Brain microvascular endothelial cell (primary cell): ENCODE measurements around the gene DENND1A.

Experiments used
- DNase-seq: peaks from one replicate; pipeline ENCODE4 v3.0.0-alpha.2; 2020
- H3K27ac ChIP-seq: fragments of 250-450 bp; sonication (Bioruptor Pico); 2 replicates; pipeline ENCODE4 v1.5.1; 2020; ENCODE audit warnings: mild to moderate bottlenecking, moderate library complexity
- H3K27me3 ChIP-seq: fragments of 250-450 bp; sonication (Bioruptor Pico); replicated peaks from 2 replicates; pipeline ENCODE4 v1.5.1; 2020; ENCODE audit warnings: mild to moderate bottlenecking
- H3K36me3 ChIP-seq: fragments of 250-450 bp; sonication (Bioruptor Pico); replicated peaks from 2 replicates; pipeline ENCODE4 v1.5.1; 2020; ENCODE audit warnings: mild to moderate bottlenecking
- H3K4me3 ChIP-seq: 2 replicates; pipeline ENCODE4 v1.5.1; 2011; ENCODE audit warnings: low read depth, mild to moderate bottlenecking, control low read depth, low read length, moderate library complexity
- in situ Hi-C: cut with HindIII; loops from 2 replicates; pipeline ENCODE4 v1.10.0; 2017; ENCODE audit warnings: low sequenced_read_pairs, low pct_ligation_motif_present
- TF ChIP-seq, protein P1 (sequence below): IDR thresholded peaks from 2 replicates; pipeline ENCODE4 v1.5.1; 2011; ENCODE audit warnings: low read depth, mild to moderate bottlenecking, moderate library complexity, low read length, control low read depth, inconsistent platforms; ENCODE audit errors: missing control alignments

DENND1A gene

DNA sequence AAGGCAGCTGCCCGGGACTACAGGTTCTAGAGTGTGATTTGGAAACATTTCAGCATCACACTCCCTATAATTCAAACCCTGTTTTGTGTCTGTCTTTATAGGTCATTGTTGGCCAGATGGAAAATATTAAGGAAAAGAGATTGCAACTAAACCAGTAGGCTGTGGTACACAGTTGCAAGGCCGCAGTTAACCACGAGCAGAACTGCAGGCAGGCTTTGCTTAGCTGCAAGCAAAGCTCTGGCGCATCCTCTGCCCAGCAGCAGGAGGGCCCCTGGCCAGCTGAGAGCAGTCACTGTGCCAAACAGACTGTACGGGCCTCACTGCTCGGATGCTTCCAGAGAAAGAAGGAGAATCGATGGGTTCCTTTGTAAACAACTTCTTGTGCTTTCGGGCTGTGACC lies 204.5 kb downstream of the DENND1A start:
- no peak overlapping the region for H3K4me3 ChIP-seq
- H3K27me3 ChIP-seq = no peaks in the 10 kb centered on the region
- DNase-seq = no peak
- TF ChIP-seq, protein P1, sequence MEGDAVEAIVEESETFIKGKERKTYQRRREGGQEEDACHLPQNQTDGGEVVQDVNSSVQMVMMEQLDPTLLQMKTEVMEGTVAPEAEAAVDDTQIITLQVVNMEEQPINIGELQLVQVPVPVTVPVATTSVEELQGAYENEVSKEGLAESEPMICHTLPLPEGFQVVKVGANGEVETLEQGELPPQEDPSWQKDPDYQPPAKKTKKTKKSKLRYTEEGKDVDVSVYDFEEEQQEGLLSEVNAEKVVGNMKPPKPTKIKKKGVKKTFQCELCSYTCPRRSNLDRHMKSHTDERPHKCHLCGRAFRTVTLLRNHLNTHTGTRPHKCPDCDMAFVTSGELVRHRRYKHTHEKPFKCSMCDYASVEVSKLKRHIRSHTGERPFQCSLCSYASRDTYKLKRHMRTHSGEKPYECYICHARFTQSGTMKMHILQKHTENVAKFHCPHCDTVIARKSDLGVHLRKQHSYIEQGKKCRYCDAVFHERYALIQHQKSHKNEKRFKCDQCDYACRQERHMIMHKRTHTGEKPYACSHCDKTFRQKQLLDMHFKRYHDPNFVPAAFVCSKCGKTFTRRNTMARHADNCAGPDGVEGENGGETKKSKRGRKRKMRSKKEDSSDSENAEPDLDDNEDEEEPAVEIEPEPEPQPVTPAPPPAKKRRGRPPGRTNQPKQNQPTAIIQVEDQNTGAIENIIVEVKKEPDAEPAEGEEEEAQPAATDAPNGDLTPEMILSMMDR = no peak
- no peaks in the 10 kb centered on the region for H3K36me3 ChIP-seq
- in situ Hi-C loops = no loop called here
- no peak overlapping the region for H3K27ac ChIP-seq

DNA sequence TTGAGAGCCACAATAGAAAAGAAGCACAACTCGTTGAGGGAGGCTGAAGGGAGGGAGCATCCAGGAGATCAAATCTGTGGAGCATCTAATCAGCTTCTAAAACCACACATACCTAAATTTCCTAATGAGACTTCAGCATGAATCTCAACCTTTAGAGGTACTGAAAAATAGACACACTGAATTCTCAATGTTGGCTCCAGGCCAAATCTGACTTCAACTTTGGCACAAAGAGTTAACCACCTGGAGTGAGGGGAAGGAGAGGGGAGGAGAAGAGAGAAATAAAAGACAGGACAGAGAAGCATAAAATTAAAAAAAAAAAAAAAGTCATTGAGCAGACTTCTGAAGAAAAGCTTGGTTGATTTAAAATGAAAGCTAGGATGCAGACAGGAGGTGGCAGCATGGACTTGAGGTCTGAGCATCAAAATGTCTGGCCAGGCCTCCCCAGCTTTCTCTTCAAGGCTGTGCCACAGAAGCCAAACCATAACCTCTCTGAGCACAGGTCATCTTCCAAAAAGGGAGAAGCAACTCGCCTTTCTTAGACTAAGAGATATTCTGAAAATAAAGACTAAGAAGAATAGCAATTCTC lies 205.6 kb downstream of the DENND1A start:
- no peak overlapping the region for H3K4me3 ChIP-seq
- H3K27ac ChIP-seq = no peak overlapping the region
- in situ Hi-C loops = no loop called here
- peak; percentile 42 for DNase-seq
- H3K36me3 ChIP-seq = no peaks in the 10 kb centered on the region
- H3K27me3 ChIP-seq = no peaks in the 10 kb centered on the region
- TF ChIP-seq, protein P1 = peak; percentile 24

DNA sequence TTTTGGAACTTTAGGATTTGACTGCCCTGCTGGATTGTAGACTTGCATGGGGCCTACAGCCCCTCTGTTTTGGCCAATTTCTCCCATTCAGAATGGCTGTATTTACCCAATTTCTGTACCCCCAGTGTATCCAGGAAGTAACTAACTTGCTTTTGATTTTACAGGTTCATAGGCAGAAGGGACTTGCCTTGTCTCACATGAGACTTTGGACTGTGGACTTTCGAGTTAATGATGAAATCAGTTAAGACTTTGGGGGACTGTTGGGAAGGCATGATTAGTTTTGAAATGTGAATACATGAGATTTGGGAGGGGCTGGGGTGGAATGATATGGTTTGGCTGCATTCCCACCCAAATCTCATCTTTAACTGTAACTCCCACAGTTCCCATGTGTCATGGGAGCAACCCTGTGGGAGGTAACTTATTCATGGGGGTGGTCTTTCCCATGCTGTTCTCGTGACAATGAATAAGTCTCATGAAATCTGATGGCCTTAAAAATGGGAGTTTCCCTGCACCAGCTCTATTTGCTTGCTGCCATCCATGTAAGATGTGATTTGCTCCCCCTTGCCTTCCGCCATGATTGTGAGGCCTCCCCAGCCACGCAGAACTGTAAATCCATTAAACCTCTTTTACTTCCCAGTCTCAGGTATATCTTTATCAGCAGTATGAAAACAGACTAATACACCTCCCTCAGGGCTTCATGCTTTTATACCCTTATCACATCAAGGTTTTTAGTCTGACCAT lies 206.6 kb downstream of the DENND1A start:
- TF ChIP-seq, protein P1 = no peak
- in situ Hi-C loops = no loop called here

DNA sequence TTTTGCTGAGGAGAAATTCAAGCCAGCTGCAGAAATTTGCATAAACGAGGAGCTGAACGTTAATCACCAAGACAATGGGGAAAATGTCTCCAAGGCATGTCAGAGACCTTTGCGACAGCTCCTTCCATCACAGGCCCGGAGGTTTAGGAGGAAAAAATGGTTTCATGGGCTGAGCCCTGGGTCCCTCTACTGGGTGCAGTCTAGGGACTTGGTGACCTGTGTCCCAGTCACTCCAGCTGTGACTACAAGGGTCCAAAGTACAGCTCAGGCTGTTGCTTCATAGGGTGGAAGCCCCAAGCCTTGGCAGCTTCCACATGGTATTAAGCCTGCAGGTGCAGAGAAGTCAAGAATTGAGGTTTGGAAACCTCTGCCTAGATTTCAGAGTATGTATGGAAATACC lies 207.5 kb downstream of the DENND1A start:
- Histone ChIP-seq H3K27ac (no peak overlapping the region), H3K4me3 (no peak overlapping the region), H3K36me3 (no peaks in the 10 kb centered on the region), H3K27me3 (no peaks in the 10 kb centered on the region)
- in situ Hi-C loops = no loop called here
- TF ChIP-seq, protein P1 = no peak
- no peak for DNase-seq

More for the DNA sequence above, 206.6 kb downstream of the DENND1A start:
- Histone ChIP-seq H3K27me3 (no peaks in the 10 kb centered on the region), H3K4me3 (no peak overlapping the region), H3K36me3 (no peaks in the 10 kb centered on the region), H3K27ac (no peak overlapping the region)
- DNase-seq = no peak

DNA sequence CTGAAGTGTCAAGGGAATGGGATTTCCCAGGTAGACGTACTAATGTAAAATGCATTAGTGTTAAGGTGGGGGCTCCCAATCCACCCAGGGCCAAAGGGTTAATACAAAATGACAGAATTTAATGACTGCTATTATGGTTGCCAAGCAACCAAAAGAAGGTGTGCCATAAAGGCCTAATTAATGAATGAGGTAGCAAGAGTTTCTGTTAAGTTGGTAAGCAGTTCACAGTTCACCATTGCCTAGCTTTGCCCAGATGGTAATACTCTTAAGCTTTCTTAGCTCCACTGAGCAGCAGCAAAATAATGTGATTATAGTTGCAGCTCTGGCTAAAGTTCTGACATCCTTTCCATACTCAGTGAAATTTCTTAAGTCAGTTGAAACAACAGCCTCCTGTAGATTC lies 211.7 kb downstream of the DENND1A start:
- TF ChIP-seq, protein P1 = no peak
- no peak overlapping the region for H3K4me3 ChIP-seq
- H3K36me3 ChIP-seq = no peaks in the 10 kb centered on the region
- H3K27me3 ChIP-seq = no peaks in the 10 kb centered on the region
- no peak for DNase-seq
- H3K27ac ChIP-seq = no peak overlapping the region
- in situ Hi-C loops = no loop called here

DNA sequence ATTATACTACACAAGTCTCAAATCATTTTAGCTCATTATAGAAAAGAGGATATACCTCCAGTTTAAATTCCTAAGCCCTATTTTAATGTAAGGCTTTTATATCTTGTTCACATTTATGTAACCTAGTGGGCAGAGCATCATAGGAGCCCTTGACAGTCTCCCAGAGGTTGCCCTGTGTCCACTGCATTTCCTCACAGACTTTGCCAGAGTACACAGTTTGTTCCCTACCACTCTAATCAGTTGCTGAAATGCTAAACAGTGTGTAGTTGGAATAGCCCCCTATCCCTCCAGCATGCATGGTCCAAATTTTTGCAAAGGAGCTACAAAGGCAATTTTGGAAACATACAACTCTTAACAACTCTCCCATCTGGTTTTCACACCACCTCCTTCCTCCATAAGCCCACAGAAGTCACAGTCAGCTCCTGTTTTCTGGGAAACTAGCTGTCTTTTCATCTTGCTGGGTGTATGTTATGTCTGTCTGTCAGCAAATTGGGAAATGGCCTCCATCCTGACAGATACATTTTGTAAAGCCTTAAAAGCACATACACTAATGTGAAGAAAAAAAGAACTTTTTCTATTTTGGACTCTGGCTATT lies 212.2 kb downstream of the DENND1A start:
- no peak overlapping the region for H3K4me3 ChIP-seq

More for the DNA sequence above, 212.2 kb downstream of the DENND1A start:
- in situ Hi-C loops = no loop called here
- no peaks in the 10 kb centered on the region for H3K27me3 ChIP-seq
- no peak overlapping the region for H3K27ac ChIP-seq
- TF ChIP-seq, protein P1 = no peak
- no peaks in the 10 kb centered on the region for H3K36me3 ChIP-seq
- DNase-seq = no peak
